ENCODE measurements around the gene KCNG4.

- TF ChIP-seq POLR2A (IDR thresholded peaks at IDR 0.05) = no peak
- TF ChIP-seq CTCF (IDR thresholded peaks at IDR 0.05) = no peak
These were observed 3.1 kb downstream of the KCNG4 start for GRCh38 chr16:84236671-84237070.
